HCT116 (cell line): ENCODE measurements around the gene METRN. TPM values are rescaled to one million over a fixed set of nuclear protein-coding genes. Genes with fewer than 3 reads are reported as not detected.

ENCODE experiments used
- ATAC-seq: fragments of 200-7000 bp; cut with Tn5 transposase; 2 replicates; pipeline ENCODE4 v1.9.1; 2020; ENCODE audit warnings: mild to moderate bottlenecking, moderate library complexity
- BruUV-seq: library from RNA; stranded (reverse); fragments of 400-500 nt; replicated peaks from 2 replicates; lab custom pipeline; 2021; lab: Mats Ljungman, UMichigan
- CTCF ChIA-PET: fragments of 300-600 bp; sonication (Branson Sonifier 250); formaldehyde crosslinking; loops from one replicate; lab custom pipeline; 2021; ENCODE audit warnings: antibody characterized with exemption; lab: Charles Lee
- POLR2A ChIA-PET: fragments of 300-600, 350-600 bp; sonication (Branson Sonifier 250); formaldehyde crosslinking; loops from one replicate; lab custom pipeline; 2021; ENCODE audit warnings: antibody characterized with exemption; lab: Charles Lee
- RAD21 ChIA-PET, 2 experiments: fragments of 300-600 bp; sonication (Branson Sonifier 250); formaldehyde crosslinking; loops; one replicate each; lab custom pipeline; 2023; ENCODE audit warnings: low total read pairs in 2 of 2; ENCODE audit not compliant: uncharacterized antibody in 2 of 2, unreplicated experiment in 2 of 2, low non-redundant PET in 1 of 2; lab: Charles Lee
- DNase-seq: peaks from one replicate; pipeline ENCODE4 v3.0.0-alpha.2; 2010; ENCODE audit warnings: low read depth, low spot score
- H2AFZ ChIP-seq: fragments of 200-600 bp; shearing (Covaris generic), sonication (generic); 2 replicates; pipeline ENCODE4 v1.6.1; 2017; ENCODE audit warnings: low read depth, mixed run types, mixed read lengths, antibody characterized with exemption, low read length; ENCODE audit not compliant: poor library complexity, severe bottlenecking
- H3K27ac ChIP-seq: 2 replicates; pipeline ENCODE4 v1.5.1; 2012; ENCODE audit warnings: low read depth, low read length
- H3K27me3 ChIP-seq: fragments of 200-600 bp; sonication (generic); 2 replicates; pipeline ENCODE4 v1.6.1; 2016; ENCODE audit warnings: mixed run types, low read length, mixed read lengths; ENCODE audit not compliant: insufficient read depth
- H3K36me3 ChIP-seq, 2 experiments: fragments of 200-500 bp in 1 of 2; fragments of 200-600 bp in 1 of 2; sonication (Bioruptor generic) in 1 of 2; sonication (generic) in 1 of 2; 2 replicates each; pipeline versions ENCODE4 v1.5.1 to v1.6.1; 2014 to 2016; ENCODE audit warnings: low read length in 2 of 2, inconsistent platforms in 1 of 2, mixed read lengths in 1 of 2, mixed run types in 1 of 2; ENCODE audit not compliant: insufficient read depth in 2 of 2, control insufficient read depth in 1 of 2
- H3K4me1 ChIP-seq, 2 experiments: fragments of 200-600 bp in 1 of 2; sonication (generic) in 1 of 2; 2 replicates each; pipeline versions ENCODE4 v1.5.1 to v1.6.1; 2012 to 2017; ENCODE audit warnings: low read length in 2 of 2, inconsistent platforms in 1 of 2, mild to moderate bottlenecking in 1 of 2, mixed read lengths in 1 of 2, mixed run types in 1 of 2, moderate library complexity in 1 of 2; ENCODE audit not compliant: insufficient read depth in 2 of 2, control insufficient read depth in 1 of 2
- H3K4me2 ChIP-seq: fragments of 200-600 bp; sonication (generic); 2 replicates; pipeline ENCODE4 v1.6.1; 2017; ENCODE audit warnings: mixed run types, low read length, mixed read lengths
- H3K4me3 ChIP-seq, 2 experiments: fragments of 200-600 bp in 1 of 2; sonication (generic) in 1 of 2; replicated peaks in 1 of 2; 2 replicates each; pipeline ENCODE4 v1.5.1; 2011 to 2016; ENCODE audit warnings: low read length in 2 of 2, control low read depth in 1 of 2, low read depth in 1 of 2, mild to moderate bottlenecking in 1 of 2, mixed read lengths in 1 of 2, mixed run types in 1 of 2
- H3K79me2 ChIP-seq: fragments of 200-600 bp; sonication (generic); 2 replicates; pipeline ENCODE4 v1.6.1; 2017; ENCODE audit warnings: mild to moderate bottlenecking, mixed run types, low read length, moderate library complexity, mixed read lengths; ENCODE audit not compliant: insufficient read depth
- H3K9ac ChIP-seq: fragments of 200-600 bp; sonication (generic); 2 replicates; pipeline ENCODE4 v1.6.1; 2016; ENCODE audit warnings: low read length, mixed read lengths
- H3K9me2 ChIP-seq: fragments of 200-600 bp; sonication (generic), shearing (Covaris generic); 2 replicates; pipeline ENCODE4 v1.6.1; 2017; ENCODE audit warnings: mixed run types, mild to moderate bottlenecking, moderate library complexity; ENCODE audit not compliant: insufficient read depth
- H3K9me3 ChIP-seq, 2 experiments: fragments of 200-500 bp in 1 of 2; fragments of 200-600 bp in 1 of 2; sonication (Bioruptor generic) in 1 of 2; sonication (generic) in 1 of 2; 2 replicates each; pipeline ENCODE4 v1.6.1; 2014 to 2017; ENCODE audit warnings: low read length in 2 of 2, mixed read lengths in 2 of 2, inconsistent platforms in 1 of 2, low read depth in 1 of 2, mild to moderate bottlenecking in 1 of 2, mixed run types in 1 of 2, moderate library complexity in 1 of 2; ENCODE audit not compliant: control insufficient read depth in 1 of 2, insufficient read depth in 1 of 2
- H4K20me1 ChIP-seq: fragments of 200-600 bp; sonication (generic), shearing (Covaris generic); 2 replicates; pipeline ENCODE4 v1.6.1; 2017; ENCODE audit warnings: mixed run types, mild to moderate bottlenecking, moderate library complexity; ENCODE audit not compliant: insufficient read depth
- CBX3 ChIP-seq: IDR thresholded peaks from 2 replicates; pipeline ENCODE4 v1.6.1; 2012; ENCODE audit warnings: low read depth
- CEBPB ChIP-seq: IDR thresholded peaks from 2 replicates; pipeline ENCODE4 v1.6.1; 2012; ENCODE audit warnings: low read depth
- EZH2 ChIP-seq: fragments of 200-600 bp; sonication (generic); IDR thresholded peaks from 2 replicates; pipeline ENCODE4 v1.6.1; 2017; ENCODE audit warnings: antibody characterized with exemption, mixed run types
- POLR2A ChIP-seq: IDR thresholded peaks from 2 replicates; pipeline ENCODE4 v1.7.0; 2011; ENCODE audit warnings: borderline replicate concordance; ENCODE audit not compliant: insufficient read depth, insufficient read length; ENCODE audit errors: extremely low read depth
- ZFX ChIP-seq: fragments of 450-650 bp; IDR thresholded peaks from 2 replicates; pipeline ENCODE4 v1.6.1; 2017
- intact Hi-C: fragments of 100-400 bp; cut with micrococcal nuclease; formaldehyde crosslinking; loops from 2 replicates; pipeline ENCODE4 v1.10.0; 2022
- total RNA-seq: library from RNA; stranded (reverse); gene quantifications from one replicate; pipeline ENCODE4 v1.2.1, GENCODE V29; 2021; ENCODE audit not compliant: unreplicated experiment
- TF ChIP-seq, protein P1 (sequence below): IDR thresholded peaks from 2 replicates; pipeline ENCODE4 v1.6.1; 2012; ENCODE audit warnings: low read depth

METRN gene
- total RNA-seq, 1 experiment from 2014 or later, result 193 TPM

DNA sequence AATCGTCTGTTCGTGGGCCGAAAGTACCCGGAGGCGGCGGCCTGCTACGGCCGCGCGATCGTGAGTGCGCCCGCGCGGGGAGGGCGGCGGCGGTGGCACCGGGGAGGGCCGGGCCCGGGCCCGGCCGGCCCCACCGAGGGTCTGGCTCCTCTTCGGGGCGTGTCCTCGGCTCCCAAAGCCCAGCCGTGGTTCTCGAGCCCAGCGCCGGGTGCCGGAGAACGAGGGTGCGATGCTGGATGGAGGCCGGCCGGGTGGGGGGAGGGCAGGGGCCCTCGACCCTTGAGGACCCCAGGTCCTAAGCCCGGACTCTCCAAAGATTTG lies 34.3 kb upstream of the METRN start:
- no peak for ATAC-seq
- intact Hi-C loops, result no loop called here
- H3K9me2 ChIP-seq, result no peaks in the 10 kb centered on the region
- CTCF ChIA-PET, result interaction anchor here (1.1 kb wide), 1 partner anchor 9 kb away, joined by 3 read pairs; the partner anchor contains the start of gene WDR24
- peak overlapping the region; percentile 92 for H3K9ac ChIP-seq
- POLR2A ChIA-PET, result no interaction called here
- peak overlapping the region; percentile 97 for H3K4me2 ChIP-seq
- H4K20me1 ChIP-seq, result no peaks in the 10 kb centered on the region
- no peak for TF ChIP-seq CEBPB
- no peak for TF ChIP-seq CBX3
- TF ChIP-seq ZFX, result peak; percentile 82
- TF ChIP-seq EZH2, result no peak
- TF ChIP-seq, protein P1, sequence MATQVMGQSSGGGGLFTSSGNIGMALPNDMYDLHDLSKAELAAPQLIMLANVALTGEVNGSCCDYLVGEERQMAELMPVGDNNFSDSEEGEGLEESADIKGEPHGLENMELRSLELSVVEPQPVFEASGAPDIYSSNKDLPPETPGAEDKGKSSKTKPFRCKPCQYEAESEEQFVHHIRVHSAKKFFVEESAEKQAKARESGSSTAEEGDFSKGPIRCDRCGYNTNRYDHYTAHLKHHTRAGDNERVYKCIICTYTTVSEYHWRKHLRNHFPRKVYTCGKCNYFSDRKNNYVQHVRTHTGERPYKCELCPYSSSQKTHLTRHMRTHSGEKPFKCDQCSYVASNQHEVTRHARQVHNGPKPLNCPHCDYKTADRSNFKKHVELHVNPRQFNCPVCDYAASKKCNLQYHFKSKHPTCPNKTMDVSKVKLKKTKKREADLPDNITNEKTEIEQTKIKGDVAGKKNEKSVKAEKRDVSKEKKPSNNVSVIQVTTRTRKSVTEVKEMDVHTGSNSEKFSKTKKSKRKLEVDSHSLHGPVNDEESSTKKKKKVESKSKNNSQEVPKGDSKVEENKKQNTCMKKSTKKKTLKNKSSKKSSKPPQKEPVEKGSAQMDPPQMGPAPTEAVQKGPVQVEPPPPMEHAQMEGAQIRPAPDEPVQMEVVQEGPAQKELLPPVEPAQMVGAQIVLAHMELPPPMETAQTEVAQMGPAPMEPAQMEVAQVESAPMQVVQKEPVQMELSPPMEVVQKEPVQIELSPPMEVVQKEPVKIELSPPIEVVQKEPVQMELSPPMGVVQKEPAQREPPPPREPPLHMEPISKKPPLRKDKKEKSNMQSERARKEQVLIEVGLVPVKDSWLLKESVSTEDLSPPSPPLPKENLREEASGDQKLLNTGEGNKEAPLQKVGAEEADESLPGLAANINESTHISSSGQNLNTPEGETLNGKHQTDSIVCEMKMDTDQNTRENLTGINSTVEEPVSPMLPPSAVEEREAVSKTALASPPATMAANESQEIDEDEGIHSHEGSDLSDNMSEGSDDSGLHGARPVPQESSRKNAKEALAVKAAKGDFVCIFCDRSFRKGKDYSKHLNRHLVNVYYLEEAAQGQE, result no peak
- TF ChIP-seq POLR2A, result no peak
- H3K4me1 ChIP-seq, result peaks cover 13 to 48% of the 10 kb centered on the region in 2 experiments
- RAD21 ChIA-PET, result no interaction called here
- no TSS peak for BruUV-seq
- H3K27ac ChIP-seq, result peak overlapping the region; percentile 98
- H3K79me2 ChIP-seq, result peaks cover 38% of the 10 kb centered on the region
- no peak overlapping the region for H2AFZ ChIP-seq
- no peaks in the 10 kb centered on the region for H3K27me3 ChIP-seq
- H3K36me3 ChIP-seq, result peaks cover 0 to 26% of the 10 kb centered on the region in 2 experiments; a peak in 2 of 4 replicates
- no peaks in the 10 kb centered on the region for H3K9me3 ChIP-seq
- no peak for DNase-seq
- peak overlapping the region; percentile 66 to 90 for H3K4me3 ChIP-seq
